Glutamatergic neuron (in vitro differentiated cells): ENCODE results near the gene CNTNAP2. TPM values are rescaled to one million over a fixed set of nuclear protein-coding genes. Genes with fewer than 3 reads are reported as not detected.
A peak's percentile ranks its signal among the peaks of the same experiment; 100 is the strongest.

Experiments
- DNase-seq: peaks from one replicate; pipeline ENCODE4 v3.0.0; 2022
- H3K27ac Mint-ChIP-seq: one replicate; pipeline ENCODE4 v1.8.0; 2020; ENCODE audit warnings: mild to moderate bottlenecking, mixed read lengths, inconsistent platforms; ENCODE audit not compliant: unreplicated experiment
- H3K27me3 Mint-ChIP-seq: one replicate; pipeline ENCODE4 v1.8.0; 2020; ENCODE audit warnings: mild to moderate bottlenecking, moderate library complexity, mixed read lengths, inconsistent platforms; ENCODE audit not compliant: unreplicated experiment
- H3K36me3 Mint-ChIP-seq: one replicate; pipeline ENCODE4 v1.8.0; 2020; ENCODE audit warnings: mild to moderate bottlenecking, mixed read lengths, inconsistent platforms; ENCODE audit not compliant: unreplicated experiment
- H3K4me1 Mint-ChIP-seq: one replicate; pipeline ENCODE4 v1.8.0; 2020; ENCODE audit warnings: mild to moderate bottlenecking, low read depth, mixed read lengths, inconsistent platforms; ENCODE audit not compliant: unreplicated experiment
- H3K4me3 Mint-ChIP-seq: one replicate; pipeline ENCODE4 v1.8.0; 2020; ENCODE audit warnings: mild to moderate bottlenecking, mixed read lengths, inconsistent platforms; ENCODE audit not compliant: unreplicated experiment
- H3K9me3 Mint-ChIP-seq: one replicate; pipeline ENCODE4 v1.8.0; 2020; ENCODE audit warnings: mild to moderate bottlenecking, moderate library complexity, mixed read lengths, inconsistent platforms; ENCODE audit not compliant: unreplicated experiment
- CTCF ChIP-seq: fragments of 200-600 bp; sonication (generic); IDR thresholded peaks from one replicate; pipeline ENCODE4 v1.5.0; 2021; ENCODE audit not compliant: partially characterized antibody, unreplicated experiment
- total RNA-seq: library from RNA; stranded (reverse); fragmentation: NEBNext Ultra II Directional; extraction: Animal tissue kit (Norgen Biotek cat#: 25700); gene quantifications from one replicate; pipeline ENCODE4 v1.2.1, GENCODE V29; 2021; ENCODE audit not compliant: unreplicated experiment

The CNTNAP2 gene
- total RNA-seq, 1 donor from 2014 or later: 25.8 TPM

GRCh38 chr7:148434181-148434757 is 2317.7 kb downstream of the CNTNAP2 start:
- H3K36me3 Mint-ChIP-seq: no peaks in the 10 kb centered on the region
- H3K27ac Mint-ChIP-seq: peak overlapping the region; percentile 70
- H3K9me3 Mint-ChIP-seq: peaks cover 21% of the 10 kb centered on the region
- H3K4me1 Mint-ChIP-seq: peaks cover 48% of the 10 kb centered on the region
- no peak for DNase-seq
- peak overlapping the region; percentile 10 for H3K4me3 Mint-ChIP-seq
- TF ChIP-seq CTCF: no peak
- H3K27me3 Mint-ChIP-seq: peaks cover 16% of the 10 kb centered on the region

GRCh38 chr7:148434887-148435286 is 2318.3 kb downstream of the CNTNAP2 start:
- Mint-ChIP-seq H3K9me3 (peaks cover 21% of the 10 kb centered on the region), H3K27me3 (peaks cover 16% of the 10 kb centered on the region), H3K27ac (peak overlapping the region; percentile 70), H3K4me1 (peaks cover 48% of the 10 kb centered on the region), H3K36me3 (no peaks in the 10 kb centered on the region), H3K4me3 (no peak overlapping the region)
- TF ChIP-seq CTCF: no peak
- no peak for DNase-seq

GRCh38 chr7:148435715-148436114 is 2319.1 kb downstream of the CNTNAP2 start:
- DNase-seq: no peak
- TF ChIP-seq CTCF: no peak
- H3K27ac Mint-ChIP-seq: peak overlapping the region; percentile 52
- H3K4me1 Mint-ChIP-seq: peaks cover 48% of the 10 kb centered on the region
- H3K36me3 Mint-ChIP-seq: no peaks in the 10 kb centered on the region
- H3K4me3 Mint-ChIP-seq: peak overlapping the region; percentile 25
- H3K27me3 Mint-ChIP-seq: peaks cover 16% of the 10 kb centered on the region
- peaks cover 21% of the 10 kb centered on the region for H3K9me3 Mint-ChIP-seq

GRCh38 chr7:148436135-148436534 is 2319.5 kb downstream of the CNTNAP2 start:
- peaks cover 48% of the 10 kb centered on the region for H3K4me1 Mint-ChIP-seq
- no peaks in the 10 kb centered on the region for H3K36me3 Mint-ChIP-seq
- peaks cover 21% of the 10 kb centered on the region for H3K9me3 Mint-ChIP-seq
- DNase-seq: no peak
- no peak for TF ChIP-seq CTCF
- H3K27me3 Mint-ChIP-seq: peaks cover 16% of the 10 kb centered on the region
- peak overlapping the region; percentile 61 for H3K4me3 Mint-ChIP-seq
- H3K27ac Mint-ChIP-seq: no peak overlapping the region

GRCh38 chr7:148436571-148436970 is 2320.0 kb downstream of the CNTNAP2 start:
- Mint-ChIP-seq H3K36me3 (no peaks in the 10 kb centered on the region), H3K4me3 (peak overlapping the region; percentile 61), H3K27me3 (peaks cover 17% of the 10 kb centered on the region), H3K27ac (no peak overlapping the region), H3K4me1 (peaks cover 48% of the 10 kb centered on the region), H3K9me3 (peaks cover 21% of the 10 kb centered on the region)
- DNase-seq: no peak
- no peak for TF ChIP-seq CTCF
